Glutamatergic neuron (in vitro differentiated cells): ENCODE results near the gene COQ9. TPM values are rescaled to one million over a fixed set of nuclear protein-coding genes. Genes with fewer than 3 reads are reported as not detected.
A peak's percentile ranks its signal among the peaks of the same experiment; 100 is the strongest.

ENCODE experiments used
- DNase-seq: peaks from one replicate; pipeline ENCODE4 v3.0.0; 2022
- H3K27ac Mint-ChIP-seq: one replicate; pipeline ENCODE4 v1.8.0; 2020; ENCODE audit warnings: mild to moderate bottlenecking, mixed read lengths, inconsistent platforms; ENCODE audit not compliant: unreplicated experiment
- H3K27me3 Mint-ChIP-seq: one replicate; pipeline ENCODE4 v1.8.0; 2020; ENCODE audit warnings: mild to moderate bottlenecking, moderate library complexity, mixed read lengths, inconsistent platforms; ENCODE audit not compliant: unreplicated experiment
- H3K36me3 Mint-ChIP-seq: one replicate; pipeline ENCODE4 v1.8.0; 2020; ENCODE audit warnings: mild to moderate bottlenecking, mixed read lengths, inconsistent platforms; ENCODE audit not compliant: unreplicated experiment
- H3K4me1 Mint-ChIP-seq: one replicate; pipeline ENCODE4 v1.8.0; 2020; ENCODE audit warnings: mild to moderate bottlenecking, low read depth, mixed read lengths, inconsistent platforms; ENCODE audit not compliant: unreplicated experiment
- H3K4me3 Mint-ChIP-seq: one replicate; pipeline ENCODE4 v1.8.0; 2020; ENCODE audit warnings: mild to moderate bottlenecking, mixed read lengths, inconsistent platforms; ENCODE audit not compliant: unreplicated experiment
- H3K9me3 Mint-ChIP-seq: one replicate; pipeline ENCODE4 v1.8.0; 2020; ENCODE audit warnings: mild to moderate bottlenecking, moderate library complexity, mixed read lengths, inconsistent platforms; ENCODE audit not compliant: unreplicated experiment
- total RNA-seq: library from RNA; stranded (reverse); fragmentation: NEBNext Ultra II Directional; extraction: Animal tissue kit (Norgen Biotek cat#: 25700); gene quantifications from one replicate; pipeline ENCODE4 v1.2.1, GENCODE V29; 2021; ENCODE audit not compliant: unreplicated experiment
- TF ChIP-seq, protein P1 (sequence below): fragments of 200-600 bp; sonication (generic); IDR thresholded peaks from one replicate; pipeline ENCODE4 v1.5.0; 2021; ENCODE audit not compliant: partially characterized antibody, unreplicated experiment

The COQ9 gene
- total RNA-seq, 1 donor from 2014 or later, result 45.1 TPM

DNA sequence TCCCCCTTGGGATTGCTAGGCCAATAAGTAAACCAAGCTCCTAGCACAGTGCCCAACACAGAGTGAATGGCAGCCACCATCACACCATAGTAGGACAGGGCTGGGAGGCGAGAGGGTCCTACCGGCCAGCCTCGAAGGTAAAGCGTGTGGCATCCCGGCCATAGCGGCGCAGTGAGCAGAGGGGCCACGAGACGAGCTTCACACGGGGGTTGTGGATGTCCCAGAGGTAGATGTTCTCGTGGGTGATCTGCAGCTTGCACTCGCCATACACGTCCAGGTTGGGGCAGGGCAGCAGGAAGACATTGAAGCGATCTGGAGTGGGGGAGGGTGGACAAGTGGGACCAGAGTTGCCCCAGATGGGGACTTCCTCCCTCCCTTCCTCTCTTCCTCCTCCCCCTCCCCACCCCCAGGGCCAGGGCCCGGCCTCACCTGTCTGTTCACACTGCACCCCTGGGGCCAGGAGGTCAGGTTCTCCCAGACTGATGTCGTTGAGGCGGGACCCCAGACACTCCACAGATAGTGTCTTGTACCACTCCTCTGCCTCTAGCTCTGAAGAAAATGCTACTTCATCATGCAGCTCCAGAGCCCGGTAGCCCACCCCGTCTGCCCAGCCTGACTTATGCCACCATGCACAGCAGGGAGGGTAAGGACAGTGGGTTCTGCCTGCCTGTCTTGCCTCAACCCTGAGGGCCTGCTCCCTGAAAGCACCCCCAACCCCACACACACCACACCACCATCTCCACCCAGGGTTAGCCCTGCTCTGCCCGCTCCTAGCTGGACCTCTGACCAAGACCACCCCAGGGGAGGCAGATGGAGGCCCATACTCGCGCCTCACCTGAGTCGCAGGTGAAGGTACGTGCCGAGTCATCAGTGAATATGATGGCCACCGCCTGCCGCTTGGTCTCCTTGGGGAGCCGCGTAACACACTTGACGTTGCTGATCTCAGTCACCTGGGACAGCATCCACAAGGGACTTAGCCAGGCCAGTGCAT is 27.7 kb downstream of the COQ9 start:
- peaks cover 16% of the 10 kb centered on the region for H3K4me1 Mint-ChIP-seq
- H3K9me3 Mint-ChIP-seq, result peaks cover 2% of the 10 kb centered on the region
- H3K27ac Mint-ChIP-seq, result no peak overlapping the region
- TF ChIP-seq, protein P1, sequence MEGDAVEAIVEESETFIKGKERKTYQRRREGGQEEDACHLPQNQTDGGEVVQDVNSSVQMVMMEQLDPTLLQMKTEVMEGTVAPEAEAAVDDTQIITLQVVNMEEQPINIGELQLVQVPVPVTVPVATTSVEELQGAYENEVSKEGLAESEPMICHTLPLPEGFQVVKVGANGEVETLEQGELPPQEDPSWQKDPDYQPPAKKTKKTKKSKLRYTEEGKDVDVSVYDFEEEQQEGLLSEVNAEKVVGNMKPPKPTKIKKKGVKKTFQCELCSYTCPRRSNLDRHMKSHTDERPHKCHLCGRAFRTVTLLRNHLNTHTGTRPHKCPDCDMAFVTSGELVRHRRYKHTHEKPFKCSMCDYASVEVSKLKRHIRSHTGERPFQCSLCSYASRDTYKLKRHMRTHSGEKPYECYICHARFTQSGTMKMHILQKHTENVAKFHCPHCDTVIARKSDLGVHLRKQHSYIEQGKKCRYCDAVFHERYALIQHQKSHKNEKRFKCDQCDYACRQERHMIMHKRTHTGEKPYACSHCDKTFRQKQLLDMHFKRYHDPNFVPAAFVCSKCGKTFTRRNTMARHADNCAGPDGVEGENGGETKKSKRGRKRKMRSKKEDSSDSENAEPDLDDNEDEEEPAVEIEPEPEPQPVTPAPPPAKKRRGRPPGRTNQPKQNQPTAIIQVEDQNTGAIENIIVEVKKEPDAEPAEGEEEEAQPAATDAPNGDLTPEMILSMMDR, result no peak
- H3K36me3 Mint-ChIP-seq, result no peaks in the 10 kb centered on the region
- no peak overlapping the region for H3K4me3 Mint-ChIP-seq
- no peak for DNase-seq
- H3K27me3 Mint-ChIP-seq, result peaks cover 8% of the 10 kb centered on the region

GRCh38 chr16:57475711-57476339 is 28.5 kb downstream of the COQ9 start:
- Mint-ChIP-seq H3K4me1 (peaks cover 16% of the 10 kb centered on the region), H3K9me3 (peaks cover 2% of the 10 kb centered on the region), H3K36me3 (no peaks in the 10 kb centered on the region), H3K27ac (no peak overlapping the region), H3K4me3 (no peak overlapping the region), H3K27me3 (peaks cover 10% of the 10 kb centered on the region)
- TF ChIP-seq, protein P1, result peak; percentile 74
- peak; percentile 83 for DNase-seq

DNA sequence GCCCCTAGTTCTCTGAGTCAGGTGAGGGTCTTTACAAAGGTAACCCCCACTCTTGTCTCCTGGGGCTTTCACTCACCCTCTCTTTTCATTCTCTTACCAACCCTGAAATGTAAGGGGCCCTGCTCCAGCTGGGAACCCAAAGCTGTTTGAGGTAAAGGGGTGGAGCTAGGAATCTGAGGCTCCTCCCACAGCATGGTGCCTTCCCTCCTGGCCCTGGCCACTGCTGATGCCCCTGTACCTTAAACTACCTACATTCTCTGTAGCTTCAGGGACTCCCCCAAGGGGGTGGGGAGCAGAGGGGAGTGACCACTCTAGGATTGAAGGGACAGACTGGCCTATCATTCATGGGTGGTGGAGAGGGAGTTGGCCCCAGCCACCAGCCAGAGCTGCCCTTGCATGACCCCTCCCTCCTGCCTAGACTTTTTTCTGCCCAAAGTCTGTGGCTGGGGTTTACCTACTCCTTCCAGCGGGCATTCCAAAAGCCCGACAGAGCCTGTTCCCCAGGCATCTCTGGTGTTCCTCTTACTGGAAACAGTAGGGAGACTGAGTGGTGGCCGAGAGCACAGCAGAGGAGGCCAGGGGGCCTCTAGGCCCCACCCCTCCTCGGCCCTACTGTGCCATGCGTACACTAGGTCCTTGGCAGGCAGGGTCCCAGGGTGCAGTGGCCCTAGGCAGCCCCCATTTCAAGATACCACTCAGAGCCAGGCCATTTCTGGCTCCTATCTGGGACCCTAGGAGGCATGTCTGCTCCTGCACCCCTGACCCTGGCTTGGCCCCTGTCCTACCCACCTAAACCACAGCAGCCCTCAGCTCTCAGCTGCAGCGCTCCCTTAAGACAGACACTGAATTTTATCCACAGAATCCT is 29.5 kb downstream of the COQ9 start:
- no peak for DNase-seq
- TF ChIP-seq, protein P1, result no peak
- Mint-ChIP-seq H3K27me3 (peaks cover 10% of the 10 kb centered on the region), H3K9me3 (peaks cover 2% of the 10 kb centered on the region), H3K4me3 (peak overlapping the region; percentile 8), H3K27ac (no peak overlapping the region), H3K36me3 (no peaks in the 10 kb centered on the region), H3K4me1 (peaks cover 17% of the 10 kb centered on the region)

DNA sequence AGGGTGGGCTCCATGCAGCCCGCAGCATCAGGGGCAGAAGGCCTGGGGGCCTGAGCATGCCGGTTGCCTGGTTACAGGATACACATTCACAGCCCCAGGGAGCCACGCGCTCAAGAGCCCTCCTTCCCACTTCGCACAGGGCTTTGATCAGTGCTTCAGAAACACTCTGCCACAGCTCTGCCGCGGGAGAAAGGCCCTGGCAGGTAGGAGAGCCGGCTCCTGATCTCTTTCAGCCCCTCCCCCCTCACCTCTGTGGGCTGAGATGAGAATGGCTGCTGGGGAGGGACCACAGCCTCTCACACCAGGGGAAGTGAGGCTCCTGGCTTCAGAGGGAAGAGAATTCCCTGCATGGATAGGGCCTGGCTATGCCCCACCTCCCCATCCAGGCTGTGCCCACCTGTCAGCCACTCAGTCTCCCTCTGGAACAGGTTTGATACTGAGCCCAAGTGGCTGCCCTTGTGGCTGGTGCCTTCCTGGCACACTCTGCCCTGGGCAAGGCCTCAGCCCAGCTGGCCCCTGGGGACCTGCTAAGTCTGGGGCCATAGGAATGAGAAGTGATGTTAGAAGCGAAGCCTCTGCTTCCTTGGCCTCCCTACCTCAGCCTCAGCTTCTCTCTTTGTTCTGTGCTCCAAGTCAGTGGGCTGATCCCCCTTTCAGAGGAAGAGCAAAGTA is 30.4 kb downstream of the COQ9 start:
- no peak for DNase-seq

More for the DNA sequence above, 30.4 kb downstream of the COQ9 start:
- no peak overlapping the region for H3K27ac Mint-ChIP-seq
- H3K4me1 Mint-ChIP-seq, result peaks cover 13% of the 10 kb centered on the region
- peak overlapping the region; percentile 8 for H3K4me3 Mint-ChIP-seq
- H3K9me3 Mint-ChIP-seq, result no peaks in the 10 kb centered on the region
- H3K36me3 Mint-ChIP-seq, result no peaks in the 10 kb centered on the region
- H3K27me3 Mint-ChIP-seq, result peaks cover 7% of the 10 kb centered on the region
- TF ChIP-seq, protein P1, result no peak
